GM23338 (cell line): Measurements from ENCODE around the gene SLC12A5. TPM values are rescaled to one million over a fixed set of nuclear protein-coding genes. Genes with fewer than 3 reads are reported as not detected.

Source experiments
- ATAC-seq: fragments of 200-7000 bp; cut with Tn5 transposase; 3 replicates; pipeline ENCODE4 v1.9.1; 2020
- DNase-seq: peaks from one replicate; pipeline ENCODE4 v3.0.0-alpha.2; 2015; ENCODE audit warnings: low spot score
- H2AFZ ChIP-seq: fragments of 200-600 bp; sonication (generic); 2 replicates; pipeline ENCODE4 v1.8.0; 2016; ENCODE audit warnings: antibody characterized with exemption, mild to moderate bottlenecking, moderate library complexity
- H3F3A ChIP-seq: fragments of 200-600 bp; sonication (generic); replicated peaks from 2 replicates; pipeline ENCODE4 v1.8.0; 2017; ENCODE audit warnings: antibody characterized with exemption, mixed run types, low read depth
- H3K27ac ChIP-seq: fragments of 200-600 bp; sonication (generic); 2 replicates; pipeline ENCODE4 v1.6.1; 2016; ENCODE audit warnings: low read depth
- H3K27me3 ChIP-seq: fragments of 200-600 bp; sonication (generic); 2 replicates; pipeline ENCODE4 v1.8.0; 2016; ENCODE audit warnings: mild to moderate bottlenecking, mixed run types, moderate library complexity; ENCODE audit not compliant: insufficient read depth
- H3K36me3 ChIP-seq: fragments of 200-600 bp; sonication (generic); 2 replicates; pipeline ENCODE4 v1.8.0; 2016; ENCODE audit warnings: mild to moderate bottlenecking; ENCODE audit not compliant: insufficient read depth
- H3K4me1 ChIP-seq: fragments of 200-600 bp; sonication (generic); 2 replicates; pipeline ENCODE4 v1.8.0; 2016; ENCODE audit warnings: mild to moderate bottlenecking, moderate library complexity; ENCODE audit not compliant: insufficient read depth
- H3K4me2 ChIP-seq: fragments of 200-600 bp; sonication (generic); 2 replicates; pipeline ENCODE4 v1.7.1; 2017; ENCODE audit warnings: mixed run types
- H3K4me3 ChIP-seq: fragments of 200-600 bp; sonication (generic); 2 replicates; pipeline ENCODE4 v1.6.1; 2016; ENCODE audit warnings: mixed run types
- H3K79me2 ChIP-seq: fragments of 200-600 bp; sonication (generic); replicated peaks from 2 replicates; pipeline ENCODE4 v1.8.0; 2017; ENCODE audit warnings: mild to moderate bottlenecking; ENCODE audit not compliant: insufficient read depth
- H3K9me2 ChIP-seq: fragments of 200-600 bp; sonication (generic); 2 replicates; pipeline ENCODE4 v1.8.0; 2017; ENCODE audit not compliant: insufficient read depth
- H4K20me1 ChIP-seq: fragments of 200-600 bp; sonication (generic); replicated peaks from 2 replicates; pipeline ENCODE4 v1.8.0; 2017; ENCODE audit warnings: mild to moderate bottlenecking; ENCODE audit not compliant: insufficient read depth
- H3K27ac Mint-ChIP-seq: 2 replicates; pipeline ENCODE4 v1.8.0; 2020; ENCODE audit warnings: inconsistent platforms, mild to moderate bottlenecking, moderate library complexity, mixed read lengths
- H3K27me3 Mint-ChIP-seq: 3 replicates; pipeline ENCODE4 v1.8.0; 2022; ENCODE audit warnings: low read depth, mild to moderate bottlenecking, moderate library complexity, mixed read lengths, inconsistent platforms; ENCODE audit not compliant: insufficient read depth, poor library complexity
- H3K36me3 Mint-ChIP-seq: 3 replicates; pipeline ENCODE4 v1.8.0; 2021; ENCODE audit warnings: low read depth, mild to moderate bottlenecking, inconsistent platforms, moderate library complexity, mixed read lengths
- H3K4me1 Mint-ChIP-seq: 3 replicates; pipeline ENCODE4 v1.8.0; 2020; ENCODE audit warnings: mild to moderate bottlenecking, inconsistent platforms, mixed read lengths
- H3K4me3 Mint-ChIP-seq: 3 replicates; pipeline ENCODE4 v1.8.0; 2021; ENCODE audit warnings: moderate library complexity, mild to moderate bottlenecking, inconsistent platforms, mixed read lengths
- H3K9me3 Mint-ChIP-seq: 3 replicates; pipeline ENCODE4 v1.8.0; 2020; ENCODE audit warnings: moderate library complexity, mild to moderate bottlenecking, inconsistent platforms, mixed read lengths
- CREB1 ChIP-seq: fragments of 250-450 bp; sonication (Bioruptor Pico); IDR thresholded peaks from 2 replicates; pipeline ENCODE4 v1.5.0; 2020; ENCODE audit warnings: low read depth, mild to moderate bottlenecking, moderate library complexity
- CTCF ChIP-seq, 2 experiments: fragments of 200-600 bp in 1 of 2; sonication (generic) in 1 of 2; conservative IDR thresholded peaks; 2 replicates each; pipeline versions ENCODE4 v1.5.1 to v1.6.1; 2016 to 2017; ENCODE audit warnings: antibody characterized with exemption in 2 of 2, low read depth in 2 of 2, mild to moderate bottlenecking in 2 of 2, moderate library complexity in 1 of 2
- EZH2 ChIP-seq: fragments of 200-600 bp; sonication (generic); IDR thresholded peaks from one replicate; pipeline ENCODE4 v1.8.0; 2017; ENCODE audit warnings: antibody characterized with exemption, mild to moderate bottlenecking, low read depth; ENCODE audit not compliant: unreplicated experiment
- NANOG ChIP-seq: IDR thresholded peaks from 2 replicates; pipeline ENCODE4 v1.6.1; 2016; ENCODE audit warnings: antibody characterized with exemption, borderline replicate concordance
- REST ChIP-seq: IDR thresholded peaks from one replicate; pipeline ENCODE4 v1.6.1; 2018; ENCODE audit warnings: antibody characterized with exemption; ENCODE audit not compliant: unreplicated experiment
- ZNF462 ChIP-seq: fragments of 250-450 bp; sonication (Bioruptor Pico); IDR thresholded peaks from 2 replicates; pipeline ENCODE4 v1.5.0; 2020; ENCODE audit warnings: mild to moderate bottlenecking, moderate library complexity
- polyA plus RNA-seq: library from polyadenylated mRNA; unstranded; fragments of >200 nt; fragmentation: Nextera tagmentation; extraction: Ambion mirVana; gene quantifications from 2 replicates; pipeline ENCODE4 v1.2.1, GENCODE V29; 2016
- total RNA-seq: library from RNA; depleted of rRNA; stranded (reverse); fragments of >200 nt; shearing (Covaris generic); gene quantifications from 2 replicates; pipeline ENCODE4 v1.2.3, GENCODE V29; 2014

SLC12A5 gene
- total and polyA plus RNA-seq, 2 experiments from 2014 or later, result 3.5 to 8.4 TPM

GRCh38 chr20:46076806-46077205 is 47.8 kb downstream of the SLC12A5 start:
- Mint-ChIP-seq H3K4me3 (no peak overlapping the region), H3K4me1 (peaks cover 28% of the 10 kb centered on the region), H3K36me3 (peaks cover 18% of the 10 kb centered on the region; the same call in 2 of the 3 replicates), H3K27ac (peak overlapping the region; percentile 89), H3K9me3 (no peaks in the 10 kb centered on the region), H3K27me3 (no peaks in the 10 kb centered on the region)
- no peaks in the 10 kb centered on the region for H3K9me2 ChIP-seq
- H3K4me2 ChIP-seq, result no peak overlapping the region; the same call in 1 of the 2 replicates
- no peak overlapping the region for H3K27ac ChIP-seq
- no peaks in the 10 kb centered on the region for H3K27me3 ChIP-seq
- H3K79me2 ChIP-seq, result peaks cover 48% of the 10 kb centered on the region
- peaks cover 25% of the 10 kb centered on the region for H4K20me1 ChIP-seq
- no peak for DNase-seq
- no peak overlapping the region for H2AFZ ChIP-seq
- H3K36me3 ChIP-seq, result no peaks in the 10 kb centered on the region
- no peak for TF ChIP-seq REST
- TF ChIP-seq ZNF462, result no peak
- no peak for TF ChIP-seq EZH2
- no peak for TF ChIP-seq CTCF (conservative IDR thresholded peaks at IDR 0.05; ENCODE audit: low read depth in 2 of 2)
- no peak for TF ChIP-seq CREB1
- TF ChIP-seq NANOG, result no peak
- no peak overlapping the region for H3K4me3 ChIP-seq
- H3F3A ChIP-seq, result no peaks in the 10 kb centered on the region
- peaks cover 36% of the 10 kb centered on the region for H3K4me1 ChIP-seq
- ATAC-seq, result no peak; the same call in 2 of the 3 replicates
